ENCODE data around the gene SLC5A5. TPM values are rescaled to one million over a fixed set of nuclear protein-coding genes. Genes with fewer than 3 reads are reported as not detected.

The SLC5A5 gene
- total RNA-seq, 2 donors from 2014 or later, result 1.2 TPM; not detected in 1

DNA sequence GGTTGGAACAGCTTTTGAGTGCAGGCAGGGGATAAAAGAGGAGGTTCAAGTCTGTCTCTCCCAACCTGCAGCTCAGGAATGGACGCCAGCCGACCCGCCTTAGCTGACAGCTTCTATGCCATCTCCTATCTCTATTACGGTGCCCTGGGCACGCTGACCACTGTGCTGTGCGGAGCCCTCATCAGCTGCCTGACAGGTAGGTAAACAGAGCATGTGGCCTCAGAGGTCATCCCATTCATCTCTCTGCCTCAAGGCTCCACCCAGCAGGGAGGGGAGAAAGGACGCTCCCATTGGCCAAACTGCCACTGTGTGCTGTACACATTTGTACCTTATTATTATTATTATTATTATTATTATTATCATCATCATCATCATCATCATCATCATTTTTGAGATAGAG, 16.5 kb downstream of the SLC5A5 start:
- 84% methylated on average over 7 of the region's 7 CpGs for WGBS
- H3K4me3 ChIP-seq, result no peak overlapping the region
- no peaks in the 10 kb centered on the region for H3K36me3 ChIP-seq
- H3K27me3 ChIP-seq (replicated peaks; ENCODE audit: insufficient read depth), result no peaks in the 10 kb centered on the region
- no peaks in the 10 kb centered on the region for H3K4me1 ChIP-seq (replicated peaks)
- no peak for DNase-seq (ENCODE audit: low spot score)
- TF ChIP-seq, protein P1, sequence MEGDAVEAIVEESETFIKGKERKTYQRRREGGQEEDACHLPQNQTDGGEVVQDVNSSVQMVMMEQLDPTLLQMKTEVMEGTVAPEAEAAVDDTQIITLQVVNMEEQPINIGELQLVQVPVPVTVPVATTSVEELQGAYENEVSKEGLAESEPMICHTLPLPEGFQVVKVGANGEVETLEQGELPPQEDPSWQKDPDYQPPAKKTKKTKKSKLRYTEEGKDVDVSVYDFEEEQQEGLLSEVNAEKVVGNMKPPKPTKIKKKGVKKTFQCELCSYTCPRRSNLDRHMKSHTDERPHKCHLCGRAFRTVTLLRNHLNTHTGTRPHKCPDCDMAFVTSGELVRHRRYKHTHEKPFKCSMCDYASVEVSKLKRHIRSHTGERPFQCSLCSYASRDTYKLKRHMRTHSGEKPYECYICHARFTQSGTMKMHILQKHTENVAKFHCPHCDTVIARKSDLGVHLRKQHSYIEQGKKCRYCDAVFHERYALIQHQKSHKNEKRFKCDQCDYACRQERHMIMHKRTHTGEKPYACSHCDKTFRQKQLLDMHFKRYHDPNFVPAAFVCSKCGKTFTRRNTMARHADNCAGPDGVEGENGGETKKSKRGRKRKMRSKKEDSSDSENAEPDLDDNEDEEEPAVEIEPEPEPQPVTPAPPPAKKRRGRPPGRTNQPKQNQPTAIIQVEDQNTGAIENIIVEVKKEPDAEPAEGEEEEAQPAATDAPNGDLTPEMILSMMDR (IDR thresholded peaks at IDR 0.05), result no peak
- TF ChIP-seq POLR2A (IDR thresholded peaks at IDR 0.05), result no peak
- TF ChIP-seq POLR2AphosphoS5 (IDR thresholded peaks at IDR 0.05), result no peak
- H3K27ac ChIP-seq, result no peak overlapping the region
- intact Hi-C loops (cut with DNase I), result no loop called here
- no peaks in the 10 kb centered on the region for H3K9me3 ChIP-seq

DNA sequence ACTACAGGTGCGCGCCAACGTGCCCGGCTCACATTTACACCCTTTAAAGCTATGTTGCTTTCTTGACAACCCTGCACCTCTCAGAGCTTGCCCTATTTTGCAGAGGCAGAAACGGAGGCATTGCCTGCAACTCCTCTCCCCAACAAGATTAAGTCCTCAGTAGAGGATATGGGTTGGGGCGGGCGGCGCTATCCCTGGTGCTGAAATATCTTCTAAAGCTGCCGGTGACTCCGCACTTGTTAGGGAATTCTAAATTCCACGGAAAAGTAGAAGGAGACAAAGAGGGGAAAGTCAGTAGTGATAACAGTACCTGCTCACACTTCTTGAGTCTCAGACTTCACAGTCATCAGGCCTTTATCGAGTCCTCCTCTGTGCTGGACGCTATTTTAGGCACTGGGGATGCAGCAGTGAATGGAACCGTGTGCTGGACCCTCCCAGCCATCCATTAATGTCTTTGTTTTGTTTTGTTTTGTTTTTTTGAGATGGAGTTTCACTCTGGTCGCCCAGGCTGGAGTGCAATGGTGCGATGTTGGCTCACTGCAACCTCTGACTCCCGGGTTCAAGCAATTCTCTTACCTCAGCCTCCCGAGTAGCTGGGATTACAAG, 18.0 kb downstream of the SLC5A5 start:
- intact Hi-C loops (cut with DNase I), result no loop called here
- Histone ChIP-seq H3K36me3 (no peaks in the 10 kb centered on the region), H3K4me1 (replicated peaks) (no peaks in the 10 kb centered on the region), H3K27ac (no peak overlapping the region), H3K9me3 (no peaks in the 10 kb centered on the region), H3K4me3 (no peak overlapping the region), H3K27me3 (replicated peaks; ENCODE audit: insufficient read depth) (no peaks in the 10 kb centered on the region)
- 20% methylated on average over 18 of the region's 18 CpGs for WGBS
- DNase-seq (ENCODE audit: low spot score), result no peak
- TF ChIP-seq, protein P1 (IDR thresholded peaks at IDR 0.05), result no peak
- TF ChIP-seq POLR2AphosphoS5 (IDR thresholded peaks at IDR 0.05) (no peak), POLR2A (IDR thresholded peaks at IDR 0.05) (no peak)

- Histone ChIP-seq H3K9me3 (no peaks in the 10 kb centered on the region), H3K27me3 (replicated peaks; ENCODE audit: insufficient read depth) (no peaks in the 10 kb centered on the region), H3K27ac (no peak overlapping the region), H3K4me3 (no peak overlapping the region), H3K36me3 (no peaks in the 10 kb centered on the region), H3K4me1 (replicated peaks) (no peaks in the 10 kb centered on the region)
- DNase-seq (ENCODE audit: low spot score), result no peak
- TF ChIP-seq POLR2AphosphoS5 (IDR thresholded peaks at IDR 0.05) (no peak), POLR2A (IDR thresholded peaks at IDR 0.05) (no peak)
- TF ChIP-seq, protein P1 (IDR thresholded peaks at IDR 0.05), result no peak
- intact Hi-C loops (cut with DNase I), result no loop called here
- WGBS, result 76% methylated on average over 9 of the region's 9 CpGs
These were observed 22.0 kb downstream of the SLC5A5 start for GRCh38 chr19:17893766-17894165.

DNA sequence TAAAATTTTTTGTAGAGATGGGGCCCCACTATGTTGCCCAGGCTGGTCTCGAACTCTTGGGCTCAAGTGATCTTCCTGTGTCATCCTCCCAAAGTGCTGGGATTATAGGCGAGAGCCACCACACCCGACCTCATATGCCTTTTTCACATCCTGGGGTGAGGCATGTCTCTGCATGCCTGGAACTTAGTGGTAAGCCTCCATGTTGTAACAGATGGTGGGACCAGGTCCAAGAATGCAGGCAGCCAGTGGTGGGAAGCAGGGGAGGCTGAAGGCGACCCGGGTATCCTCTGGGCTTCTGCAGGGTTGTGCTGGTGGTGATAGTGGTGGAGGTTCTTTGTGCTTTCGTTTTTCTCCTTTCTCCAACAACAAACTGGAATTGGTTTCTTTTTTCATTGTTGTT, 31.0 kb downstream of the SLC5A5 start:
- intact Hi-C loops (cut with DNase I), result no loop called here
- H3K27me3 ChIP-seq (replicated peaks; ENCODE audit: insufficient read depth), result no peaks in the 10 kb centered on the region
- 61% methylated on average over 6 of the region's 6 CpGs for WGBS

DNA sequence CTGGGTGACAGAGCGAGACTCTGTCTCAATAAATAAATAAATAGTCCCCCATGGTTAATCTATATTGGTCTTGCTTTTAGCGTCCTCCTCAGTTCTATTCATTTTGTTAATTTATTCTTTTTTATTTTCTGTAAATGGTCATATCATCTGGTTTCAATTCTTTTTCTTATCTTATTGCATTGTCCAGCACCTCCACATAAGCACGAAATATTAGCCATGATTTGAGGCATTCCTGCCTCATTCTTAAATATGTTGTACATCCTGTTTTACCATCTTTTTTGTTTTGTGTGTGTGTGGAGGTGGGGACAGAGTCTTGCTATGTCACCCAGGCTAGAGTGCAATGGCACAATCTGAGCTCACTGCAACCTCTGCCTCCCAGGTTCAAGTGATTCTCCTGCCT, 36.5 kb downstream of the SLC5A5 start:
- Histone ChIP-seq H3K4me3 (no peak overlapping the region), H3K36me3 (no peaks in the 10 kb centered on the region), H3K27me3 (replicated peaks; ENCODE audit: insufficient read depth) (no peaks in the 10 kb centered on the region), H3K27ac (no peak overlapping the region), H3K9me3 (no peaks in the 10 kb centered on the region), H3K4me1 (replicated peaks) (no peaks in the 10 kb centered on the region)
- TF ChIP-seq POLR2A (IDR thresholded peaks at IDR 0.05) (no peak), POLR2AphosphoS5 (IDR thresholded peaks at IDR 0.05) (no peak)
- TF ChIP-seq, protein P1 (IDR thresholded peaks at IDR 0.05), result no peak
- intact Hi-C loops (cut with DNase I), result no loop called here
- DNase-seq (ENCODE audit: low spot score), result no peak
- WGBS, result 92% methylated on average over 3 of the region's 3 CpGs

More for the DNA sequence above, 31.0 kb downstream of the SLC5A5 start:
- Histone ChIP-seq H3K36me3 (no peaks in the 10 kb centered on the region), H3K9me3 (no peaks in the 10 kb centered on the region), H3K4me3 (no peak overlapping the region), H3K4me1 (replicated peaks) (no peaks in the 10 kb centered on the region), H3K27ac (no peak overlapping the region)
- no peak for DNase-seq (ENCODE audit: low spot score)
- TF ChIP-seq, protein P1 (IDR thresholded peaks at IDR 0.05), result no peak
- no peak for TF ChIP-seq POLR2A (IDR thresholded peaks at IDR 0.05)
- no peak for TF ChIP-seq POLR2AphosphoS5 (IDR thresholded peaks at IDR 0.05)

Data from prostate gland (tissue), 2 donors.